GM21576 (cell line): Measurements from ENCODE around the gene ZFYVE28.

ENCODE experiments used
- ATAC-seq: cut with Tn5 transposase; IDR thresholded peaks from one replicate; pipeline ENCODE4 v1.9.1; 2021; ENCODE audit warnings: mild to moderate bottlenecking, moderate library complexity; ENCODE audit not compliant: unreplicated experiment

ZFYVE28 gene

GRCh38 chr4:2335729-2336101, 82.7 kb downstream of the ZFYVE28 start:
- no peak for ATAC-seq

DNA sequence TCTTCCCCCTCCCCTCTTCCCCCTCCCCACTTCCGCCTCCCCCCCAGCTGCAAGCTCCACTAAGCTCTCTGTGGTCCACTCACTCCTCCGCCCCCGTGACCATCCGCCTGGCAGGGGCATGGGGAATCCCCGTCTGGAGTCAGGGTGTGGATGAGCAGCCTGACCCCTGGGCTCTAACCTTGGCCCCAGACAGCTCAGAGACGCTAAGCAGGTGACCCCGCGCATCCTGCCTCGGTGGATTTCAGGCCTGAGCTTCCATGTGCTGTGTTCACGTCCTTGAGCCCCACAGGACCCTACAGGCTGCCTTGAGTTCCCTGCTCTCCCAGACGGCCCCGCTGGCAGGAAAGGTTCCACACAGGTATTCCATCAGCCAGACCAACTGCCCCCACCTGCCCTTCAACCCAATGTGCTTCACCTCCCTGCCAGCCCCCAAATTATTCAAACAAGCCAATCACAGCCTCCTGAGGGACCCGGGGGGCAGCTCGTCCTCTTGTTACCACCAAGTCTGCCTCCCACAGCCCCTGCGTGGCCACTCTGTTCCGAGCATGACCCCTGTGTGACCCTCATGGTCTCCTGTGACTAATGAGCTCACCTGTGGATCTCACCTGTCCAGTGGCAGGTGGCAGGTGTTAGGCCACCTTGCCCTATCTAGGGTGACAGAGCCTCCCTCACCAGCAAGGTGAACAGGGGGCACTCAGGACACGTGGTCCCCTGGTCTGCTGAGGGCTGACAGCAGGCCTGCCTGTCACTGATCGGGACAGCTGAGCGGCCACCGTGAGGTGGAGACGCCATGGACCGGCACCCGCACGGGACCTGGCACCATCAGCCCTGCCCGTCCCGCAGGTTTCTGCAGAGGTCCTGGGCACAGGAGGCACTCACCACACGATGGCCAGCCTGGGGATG, 83.4 kb downstream of the ZFYVE28 start:
- ATAC-seq: no peak

- ATAC-seq: no peak
Observed at GRCh38 chr4:2333916-2334644, 84.4 kb downstream of the ZFYVE28 start.

DNA sequence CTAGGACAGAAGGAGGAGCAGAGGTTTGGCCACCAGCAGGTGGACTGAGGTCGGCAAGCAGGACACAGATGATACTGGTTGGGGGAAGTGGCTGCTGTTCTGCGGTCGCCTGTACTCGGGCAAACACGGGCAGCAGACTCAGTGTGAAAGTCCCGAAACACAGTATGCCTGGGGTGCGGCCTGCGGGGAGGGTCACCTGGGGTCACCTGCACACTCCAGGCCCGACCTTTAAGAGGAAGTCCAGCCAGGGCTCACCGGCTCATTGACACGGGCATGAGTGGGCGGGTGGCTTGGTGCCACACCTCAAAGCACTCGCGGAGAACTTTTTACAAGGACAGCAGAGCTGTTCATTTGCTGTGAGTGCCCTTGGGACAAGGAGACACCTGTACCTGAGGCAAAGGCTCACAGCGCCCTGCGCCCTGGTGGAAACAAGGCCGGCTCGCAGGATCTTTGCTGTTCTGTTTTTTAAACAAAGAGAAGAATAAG, 85.0 kb downstream of the ZFYVE28 start:
- ATAC-seq: no peak

DNA sequence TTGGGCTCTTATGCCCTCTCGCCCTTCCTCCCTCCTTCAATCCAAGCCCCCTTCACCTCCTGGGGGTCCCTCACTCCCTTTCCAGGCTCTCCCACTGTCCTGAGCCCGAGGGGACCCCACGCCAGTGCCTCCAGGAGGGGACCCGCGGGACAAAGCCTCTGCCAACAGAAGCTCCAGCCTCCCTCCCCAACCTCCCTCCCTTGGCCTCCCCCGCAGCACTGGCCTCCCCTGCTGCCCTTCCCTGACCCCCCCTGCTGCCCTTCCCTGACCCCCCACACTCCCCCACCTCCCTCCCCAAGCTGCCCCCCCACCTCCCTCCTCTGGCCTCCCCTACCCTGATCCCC, 85.5 kb downstream of the ZFYVE28 start:
- no peak for ATAC-seq

DNA sequence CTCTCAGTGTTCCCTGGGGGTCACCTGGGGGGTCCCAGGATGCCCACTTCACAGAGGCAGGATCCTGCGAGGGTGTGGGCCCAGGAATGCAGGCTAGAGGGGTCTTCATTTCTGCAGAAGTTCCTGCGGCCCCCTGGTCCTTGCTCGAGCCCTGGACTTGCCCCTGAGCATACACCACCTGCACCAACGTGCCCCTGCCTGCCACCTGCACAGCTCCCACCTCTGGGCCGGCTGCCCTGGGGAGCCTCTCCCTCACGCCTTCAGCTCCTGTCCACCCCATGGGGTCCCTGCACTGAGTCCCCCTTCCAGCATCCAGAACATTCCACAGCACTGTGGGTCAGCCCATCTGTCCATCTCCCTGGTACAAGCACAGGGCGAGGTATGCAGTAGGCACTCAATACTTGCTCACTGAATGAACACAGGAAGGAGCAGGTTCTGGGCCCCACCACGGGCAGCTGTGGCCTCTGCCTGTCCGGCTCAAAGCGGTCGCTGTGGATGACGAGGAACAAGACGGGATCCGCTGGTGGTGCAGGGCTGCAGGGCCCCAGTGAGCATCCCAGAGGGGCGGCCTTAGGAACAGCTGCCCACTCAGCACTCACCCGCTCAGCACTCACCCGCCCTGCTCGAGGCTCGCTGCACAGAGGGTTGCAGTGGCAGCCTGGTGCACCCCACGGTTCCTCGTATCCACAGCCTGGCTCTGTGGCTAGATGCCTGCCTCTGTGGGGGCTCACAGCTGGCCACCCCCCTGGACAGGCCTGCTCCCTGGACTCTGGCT, 86.1 kb downstream of the ZFYVE28 start:
- no peak for ATAC-seq

GRCh38 chr4:2331519-2332200, 86.8 kb downstream of the ZFYVE28 start:
- ATAC-seq: no peak

- no peak for ATAC-seq
Observed at GRCh38 chr4:2331043-2331420, 87.4 kb downstream of the ZFYVE28 start.

DNA sequence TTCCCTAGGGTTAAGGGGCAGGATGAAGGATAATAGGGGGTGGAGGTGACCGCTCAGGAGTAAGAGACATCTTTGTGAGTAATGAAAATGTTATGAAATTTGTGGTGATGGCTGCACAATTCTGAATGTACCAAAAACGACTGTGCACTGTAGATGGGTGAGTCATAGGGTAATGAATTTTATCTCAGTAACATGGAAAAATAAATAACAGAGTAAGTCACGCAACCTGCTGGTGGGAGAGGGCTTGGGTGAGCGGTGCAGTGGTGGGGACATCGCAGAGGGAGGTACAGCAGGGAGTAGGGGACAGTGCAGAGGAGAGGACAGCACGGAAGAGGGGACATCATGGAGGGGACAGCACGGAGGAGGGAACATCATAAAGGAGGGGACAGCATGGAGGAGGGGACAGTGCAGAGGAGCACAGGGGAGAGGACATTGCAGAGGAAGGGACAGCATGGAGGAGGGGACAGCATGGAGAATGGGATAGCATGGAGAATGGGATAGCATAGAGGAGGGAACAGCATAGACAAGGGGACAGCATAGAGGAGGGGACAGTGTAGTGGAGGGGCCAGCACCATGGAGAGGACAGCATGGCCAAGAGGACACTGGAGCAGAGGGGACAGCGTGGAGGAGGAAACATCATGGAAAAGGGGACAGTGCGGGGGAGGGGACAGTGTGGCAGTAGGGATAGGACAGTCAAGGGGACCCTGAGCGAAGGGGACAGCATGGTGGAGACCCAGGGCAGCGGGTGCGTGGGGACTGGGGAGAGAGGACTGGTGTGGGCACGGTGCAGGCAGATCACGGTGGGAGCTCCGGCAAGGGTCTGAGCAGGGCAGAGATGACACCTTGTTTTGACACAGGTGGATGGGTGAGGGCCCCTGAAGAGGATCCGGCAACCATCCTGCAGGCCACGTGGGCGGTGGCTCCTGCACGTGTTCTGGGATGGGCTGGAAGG, 88.1 kb downstream of the ZFYVE28 start:
- ATAC-seq: no peak

DNA sequence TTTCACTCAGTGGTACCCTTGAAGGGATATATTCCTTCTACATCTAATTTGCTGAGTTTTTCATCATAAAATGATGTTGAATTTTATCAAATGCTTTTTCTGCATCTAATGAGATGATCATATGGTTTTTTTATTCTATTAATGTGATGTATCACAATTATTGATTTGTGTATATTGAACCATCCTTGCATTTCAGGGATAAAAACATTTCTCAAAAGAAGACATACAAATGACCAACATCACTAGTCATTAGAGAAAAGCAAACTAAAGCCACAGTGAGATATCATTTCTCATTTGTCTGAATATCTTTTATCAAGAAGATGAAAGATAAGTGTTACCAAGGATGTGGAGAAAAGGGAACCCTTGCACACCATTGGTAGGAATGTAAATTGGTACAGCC, 90.9 kb downstream of the ZFYVE28 start:
- ATAC-seq: no peak

- ATAC-seq: no peak
Observed at GRCh38 chr4:2324891-2325290, 93.6 kb downstream of the ZFYVE28 start.

DNA sequence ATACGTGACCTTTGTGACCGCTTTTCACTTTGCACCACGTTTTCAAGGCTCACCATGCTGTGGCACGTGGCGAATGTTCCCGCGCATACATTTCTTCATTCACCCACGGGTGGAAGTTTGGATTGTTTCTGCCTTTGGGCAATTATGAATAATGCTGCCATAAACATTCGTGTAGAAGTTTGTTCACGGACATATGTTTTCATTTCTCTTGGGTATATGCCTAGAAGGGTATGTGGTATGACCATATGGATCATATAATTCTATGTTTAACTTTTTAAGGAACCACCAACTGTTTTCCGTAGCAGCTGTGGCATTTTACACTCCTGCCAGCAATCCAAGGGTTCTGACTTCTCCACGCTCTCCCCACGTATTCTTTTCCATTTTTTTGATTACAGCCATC, 95.6 kb downstream of the ZFYVE28 start:
- no peak for ATAC-seq

GRCh38 chr4:2322227-2322626, 96.2 kb downstream of the ZFYVE28 start:
- ATAC-seq: no peak

- ATAC-seq: no peak
Observed at GRCh38 chr4:2321279-2322196, 96.9 kb downstream of the ZFYVE28 start.

GRCh38 chr4:2320746-2321145, 97.7 kb downstream of the ZFYVE28 start:
- no peak for ATAC-seq

- no peak for ATAC-seq
Observed at GRCh38 chr4:2320152-2320551, 98.3 kb downstream of the ZFYVE28 start.

- no peak for ATAC-seq
Observed at GRCh38 chr4:2318885-2319284, 99.6 kb downstream of the ZFYVE28 start.

DNA sequence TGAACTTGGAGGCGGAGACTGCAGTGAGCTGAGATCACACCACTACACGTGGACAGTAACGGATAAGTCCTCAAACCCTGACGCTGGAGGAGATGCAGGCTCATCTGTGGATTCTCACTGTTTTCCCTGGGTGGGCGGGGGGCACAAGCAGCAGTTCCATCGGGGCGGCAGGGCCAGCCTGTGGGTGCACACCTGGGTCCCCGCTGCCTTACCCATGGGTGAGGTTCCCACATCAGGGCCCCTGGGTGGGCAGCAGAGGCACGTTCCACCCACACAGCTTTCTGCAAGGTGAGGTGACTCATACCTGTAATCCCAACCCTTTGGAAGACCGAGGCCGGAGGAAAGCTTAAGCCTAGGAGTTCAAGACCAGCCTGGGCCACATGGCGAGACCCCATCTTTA, 100.0 kb downstream of the ZFYVE28 start:
- no peak for ATAC-seq

GRCh38 chr4:2313366-2313765, 105.1 kb downstream of the ZFYVE28 start:
- no peak for ATAC-seq
